H4 (cell line): ENCODE data around the gene GALNS. TPM values are rescaled to one million over a fixed set of nuclear protein-coding genes. Genes with fewer than 3 reads are reported as not detected.

Experiments
- DNase-seq: peaks from one replicate; pipeline ENCODE4 v3.0.0-alpha.2; 2015; ENCODE audit warnings: low spot score
- total RNA-seq: library from RNA; depleted of rRNA; stranded (reverse); fragments of >200 nt; shearing (Covaris generic); gene quantifications from 2 replicates; pipeline ENCODE4 v1.2.3, GENCODE V29; 2014

GALNS gene
- total RNA-seq, 1 experiment from 2014 or later, result 22.7 TPM

DNA sequence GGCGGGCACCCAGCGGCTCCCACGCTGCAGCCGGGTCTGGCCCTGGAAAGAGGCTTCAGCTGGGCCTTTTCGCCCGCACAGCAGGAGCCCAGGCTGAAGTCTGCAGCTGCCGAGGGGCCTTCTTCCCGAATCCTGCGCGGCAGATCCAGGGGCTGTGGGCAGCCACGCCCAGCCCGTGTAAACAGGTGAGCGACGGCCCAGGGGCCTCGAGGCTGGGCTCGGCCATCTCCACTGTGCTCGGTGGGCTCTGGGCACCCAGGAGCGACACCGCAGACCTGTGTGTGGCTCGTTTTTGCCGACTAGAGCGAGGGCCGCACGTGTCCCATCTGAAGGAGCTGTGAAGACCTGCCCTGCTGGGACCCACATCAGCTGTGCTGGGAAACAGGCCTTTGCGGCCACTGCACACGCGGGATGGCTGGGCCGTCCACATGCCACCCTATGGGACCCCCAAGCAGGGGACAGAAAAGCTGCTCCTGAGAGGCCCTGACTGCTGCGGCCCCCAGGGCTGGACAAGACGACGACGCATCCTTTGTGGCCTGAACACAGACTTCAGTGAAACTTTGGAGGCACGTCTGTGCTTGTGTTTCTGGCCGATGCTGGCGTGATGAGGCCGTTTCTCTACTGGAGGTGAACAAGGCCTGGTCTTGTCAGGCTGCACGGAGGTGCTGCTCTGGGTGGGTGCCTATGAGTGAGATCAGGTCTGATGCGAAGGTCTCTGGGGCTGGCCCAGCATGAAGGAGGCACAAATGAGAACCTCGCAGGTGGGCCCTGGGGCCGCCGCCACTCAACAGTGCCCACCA is 39.8 kb downstream of the GALNS start:
- DNase-seq, result no peak

GRCh38 chr16:88815901-88816589 is 40.7 kb downstream of the GALNS start:
- DNase-seq, result no peak

DNA sequence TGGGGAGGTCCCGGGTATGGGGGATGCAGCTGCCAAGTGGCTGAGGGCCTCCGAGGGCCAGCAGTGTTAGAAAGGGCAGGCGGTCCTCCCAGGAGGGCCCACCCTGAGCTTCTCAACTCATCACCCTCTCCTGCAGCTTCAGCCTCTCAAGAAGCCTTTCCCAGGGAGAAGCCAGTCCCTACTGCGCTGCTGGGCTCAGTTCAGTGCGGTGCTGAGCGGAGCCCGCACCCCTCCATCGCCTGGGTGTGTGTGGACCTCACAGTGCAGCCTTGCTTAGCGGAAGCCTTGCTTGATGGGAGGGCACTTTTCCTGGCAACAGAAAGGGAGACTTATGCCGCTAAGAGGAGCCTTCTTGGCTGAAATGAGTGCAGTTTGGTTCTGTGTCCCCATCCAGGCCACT is 41.5 kb downstream of the GALNS start:
- DNase-seq, result no peak

GRCh38 chr16:88814144-88814502 is 42.6 kb downstream of the GALNS start:
- no peak for DNase-seq

GRCh38 chr16:88813269-88814143 is 43.2 kb downstream of the GALNS start:
- DNase-seq, result no peak

- DNase-seq, result peak; percentile 66
Observed at GRCh38 chr16:88812513-88813268, 44.1 kb downstream of the GALNS start.

DNA sequence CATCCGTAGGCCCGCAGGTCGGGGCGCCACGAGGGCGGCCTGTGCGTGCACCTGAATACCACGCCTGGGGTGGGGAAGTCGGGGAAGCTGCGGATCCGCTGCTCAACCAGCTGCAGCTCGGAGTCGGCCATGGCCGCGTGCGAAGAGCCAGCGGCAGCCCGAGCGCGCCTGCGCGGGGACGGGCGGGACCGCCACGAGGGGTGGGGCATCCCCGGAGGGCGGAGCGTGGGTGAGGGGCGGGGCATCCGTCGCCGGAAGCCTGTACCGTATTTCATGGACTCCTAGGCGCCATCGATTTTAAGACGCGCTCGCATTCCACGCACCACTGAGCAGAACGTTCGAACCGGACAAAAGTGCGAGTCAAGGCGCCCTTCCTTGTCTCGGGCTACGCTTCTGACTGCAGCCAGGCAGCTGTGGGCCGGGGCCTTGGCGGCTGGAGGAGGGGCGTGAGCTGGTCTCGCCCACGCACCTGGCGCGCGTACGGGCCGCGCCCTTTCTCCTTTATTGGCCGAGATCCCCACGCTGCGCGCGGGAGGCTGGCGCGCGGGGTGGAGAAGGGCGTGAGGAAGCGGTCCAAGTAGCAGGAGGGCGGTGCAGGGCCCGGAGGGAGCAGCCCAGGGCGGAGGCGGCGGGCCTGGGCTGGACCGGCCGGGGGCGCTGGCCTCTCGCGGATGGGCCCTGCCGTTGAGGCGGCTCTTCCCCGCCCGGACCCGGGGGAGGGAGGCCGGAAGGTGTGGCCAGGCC is 44.8 kb downstream of the GALNS start, which contains the start of gene APRT:
Gene APRT, minus strand, starts transcription at position 160 of the 744 bp plus-strand sequence. Its CDS starts 29 bp downstream, at position 131.
- DNase-seq, result peak; percentile 95

GRCh38 chr16:88810912-88811768 is 45.6 kb downstream of the GALNS start:
- DNase-seq, result peak; percentile 79

DNA sequence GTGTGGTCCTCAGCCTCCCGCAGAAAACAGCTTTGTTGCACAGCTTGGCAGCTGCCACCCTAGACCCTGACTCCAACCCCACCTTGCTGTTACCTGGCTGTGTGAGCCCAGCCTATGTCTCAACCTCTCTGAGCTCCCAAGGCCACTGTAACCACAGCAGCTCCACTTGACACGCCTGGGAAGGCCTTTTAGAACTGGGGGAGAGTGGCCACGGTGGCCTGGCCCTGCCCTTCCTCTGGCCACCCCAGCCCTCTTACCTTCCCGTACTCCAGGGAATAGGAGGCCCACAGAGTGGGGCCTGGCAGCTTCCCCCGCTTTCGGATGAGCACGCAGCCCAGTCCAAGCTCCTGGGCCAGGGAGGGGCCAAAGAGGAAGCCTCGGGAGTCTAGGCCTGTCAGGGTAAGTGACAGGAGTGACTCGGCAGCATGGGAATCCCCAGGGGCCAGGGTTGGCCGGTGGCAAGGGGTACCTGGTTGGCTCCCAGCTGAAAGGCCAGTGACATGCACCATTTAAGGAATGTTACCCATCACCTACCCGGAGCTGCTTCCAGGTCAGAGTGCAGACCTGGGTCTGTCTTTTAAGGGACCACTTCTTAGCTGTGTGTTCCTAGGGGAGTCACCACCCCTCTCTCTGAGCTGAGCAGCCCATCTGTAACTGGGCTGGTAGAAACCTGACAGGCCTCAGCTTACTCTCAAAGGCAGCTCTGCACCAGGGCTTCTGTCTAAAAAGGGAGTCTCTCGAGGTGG is 46.4 kb downstream of the GALNS start:
- no peak for DNase-seq

- DNase-seq, result no peak
Observed at GRCh38 chr16:88809676-88810165, 47.0 kb downstream of the GALNS start.

DNA sequence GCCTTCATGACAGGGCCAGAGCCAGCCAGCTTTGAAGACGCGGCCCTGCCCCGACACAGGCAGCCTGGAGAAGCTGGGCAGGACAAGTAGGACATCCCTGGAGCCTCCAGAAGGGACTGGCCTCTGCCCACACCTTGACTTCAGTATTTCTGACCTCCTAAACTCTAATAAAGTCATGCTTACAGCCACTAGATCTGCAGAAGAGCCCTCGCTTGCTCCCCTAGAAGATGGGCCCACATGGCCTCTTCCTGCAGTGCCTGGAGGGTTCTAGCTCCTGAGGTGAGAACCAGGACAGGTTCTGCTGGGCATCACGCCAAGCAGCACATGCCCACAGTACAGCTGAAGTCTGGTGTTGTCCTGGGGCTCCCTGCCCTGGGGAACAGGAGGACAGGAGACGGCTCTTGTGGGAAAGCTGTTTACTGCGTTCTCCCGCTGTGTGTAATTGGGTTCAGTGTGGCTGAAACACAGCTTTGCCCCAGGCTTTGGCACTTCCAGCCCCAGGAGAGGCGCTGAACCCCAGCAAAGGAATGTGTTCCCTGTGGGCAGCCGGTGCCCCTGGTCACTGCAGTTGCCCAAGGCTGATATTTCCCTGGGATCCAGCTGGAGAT is 47.6 kb downstream of the GALNS start:
- DNase-seq, result no peak

DNA sequence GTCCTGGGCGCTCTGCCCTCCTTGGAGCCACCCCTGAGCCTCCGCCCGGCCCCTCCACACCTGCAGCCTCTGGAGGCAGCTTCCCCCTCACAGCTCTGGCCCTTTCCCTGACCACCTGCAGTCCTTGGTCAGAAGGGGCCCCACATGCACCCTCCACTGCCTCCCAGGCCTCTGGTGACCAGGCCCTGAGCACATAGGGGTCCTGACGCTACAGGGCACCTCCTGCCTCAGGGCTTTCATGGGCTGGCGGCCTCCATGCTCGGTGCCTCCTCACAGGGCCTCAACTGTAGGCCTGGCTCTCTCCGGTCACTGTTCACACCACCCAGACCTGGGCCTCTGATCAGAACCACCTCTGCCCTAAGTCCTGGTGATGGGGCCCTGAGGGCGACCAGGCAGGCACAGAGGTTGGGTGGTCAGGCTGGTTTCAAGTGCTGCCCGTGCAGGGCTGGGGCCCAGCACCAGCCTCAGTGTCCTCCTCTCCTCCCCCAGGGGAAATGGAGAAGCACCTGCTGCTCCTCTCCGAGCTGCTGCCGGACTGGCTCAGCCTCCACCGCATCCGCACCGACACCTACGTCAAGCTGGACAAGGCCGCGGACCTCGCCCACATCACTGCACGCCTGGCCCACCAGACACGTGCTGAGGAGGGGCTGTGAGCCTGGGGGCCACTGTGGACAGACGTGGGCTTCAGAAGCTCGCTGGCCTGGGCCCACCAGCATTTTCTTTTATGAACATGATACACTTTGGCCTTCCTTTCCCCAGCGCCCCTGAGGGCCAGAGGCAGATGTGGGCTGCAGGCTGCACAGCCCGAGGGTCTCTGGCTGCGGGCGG is 48.9 kb downstream of the GALNS start:
- DNase-seq, result no peak

GRCh38 chr16:88807142-88807625 is 49.6 kb downstream of the GALNS start:
- DNase-seq, result no peak

GRCh38 chr16:88806491-88807111 is 50.1 kb downstream of the GALNS start:
- no peak for DNase-seq

- DNase-seq, result no peak
Observed at GRCh38 chr16:88805887-88806393, 50.8 kb downstream of the GALNS start.

- DNase-seq, result no peak
Observed at GRCh38 chr16:88805340-88805715, 51.4 kb downstream of the GALNS start.
